Psoas muscle (tissue), 8 donors: Measurements from ENCODE around the gene EPB41L5. TPM values are rescaled to one million over a fixed set of nuclear protein-coding genes. Genes with fewer than 3 reads are reported as not detected.
"Not testable (repeated sequence)": the region's sequence is repeated elsewhere in the genome, so short reads cannot be mapped to it uniquely, and the experiment has no call there.

ENCODE experiments used
- ATAC-seq, 4 donors: fragments of 200-7000 bp; cut with Tn5 transposase; one replicate each; pipeline ENCODE4 v1.9.1; 2020; ENCODE audit warnings: moderate library complexity in 3 of 4, mild to moderate bottlenecking in 2 of 4
- DNase-seq, 2 donors: peaks; one replicate each; pipeline ENCODE4 v3.0.0-alpha.2; 2020
- H3K27ac ChIP-seq: fragments of 200-600 bp; one replicate; pipeline ENCODE4 v1.8.0; 2022
- H3K27me3 ChIP-seq, 3 donors: fragments of 200-600 bp in 1 of 3; one replicate each; pipeline versions ENCODE4 v1.6.1 to v1.8.0; 2013 to 2022; ENCODE audit warnings: low read length in 2 of 3, mild to moderate bottlenecking in 2 of 3, moderate library complexity in 1 of 3; ENCODE audit not compliant: insufficient read depth in 3 of 3
- H3K36me3 ChIP-seq, 2 donors: fragments of 200-600 bp in 1 of 2; one replicate each; pipeline versions ENCODE4 v1.6.1 to v1.8.0; 2013 to 2022; ENCODE audit warnings: low read depth in 1 of 2, mild to moderate bottlenecking in 1 of 2, moderate library complexity in 1 of 2; ENCODE audit not compliant: insufficient read depth in 1 of 2
- H3K4me1 ChIP-seq: fragments of 200-600 bp; one replicate; pipeline ENCODE4 v1.8.0; 2022
- H3K4me3 ChIP-seq: fragments of 200-600 bp; one replicate; pipeline ENCODE4 v1.8.0; 2022; ENCODE audit warnings: mild to moderate bottlenecking
- H3K9me3 ChIP-seq: fragments of 200-600 bp; one replicate; pipeline ENCODE4 v1.8.0; 2022
- WGBS, 3 donors: extraction: QIAGEN DNeasy Blood & Tissue Kit; methylation state at CpG; one replicate each; pipeline versions ENCODE4 v1.1.6 to v1.1.7; 2013; 5-methylcytosine and 5-hydroxymethylcytosine counted together
- intact Hi-C, 2 donors: fragments of 100-400 bp; cut with DNase I; formaldehyde crosslinking; loops; one replicate each; pipeline versions ENCODE4 v1.11.0 to v1.14.2; 2022
- polyA plus RNA-seq, 3 donors: library from polyadenylated mRNA; stranded (reverse); fragments of 200-250 nt; gene quantifications; one replicate each; pipeline ENCODE4 v1.2.3, GENCODE V29; 2013
- total RNA-seq, 4 donors: library from RNA; stranded (reverse); fragmentation: NEBNext Ultra II Directional in 2 of 4; extraction: Animal tissue kit (Norgen Biotek cat#: 25700) in 2 of 4; gene quantifications; one replicate each; pipeline versions ENCODE4 v1.2.1 to v1.2.4, GENCODE V29; 2021 to 2023
- TF ChIP-seq, protein P1 (sequence below): fragments of 200-600 bp; IDR thresholded peaks from one replicate; pipeline ENCODE4 v1.8.0; 2022; ENCODE audit warnings: antibody characterized with exemption
- donor health status: healthy with polysubstance abuse.
- donor health status: DM: no; HTN: no; CAD: no; lungs with moderate emphysema.
- donor health status: Bipolar disorder and iron deficiency.
- donor health status: healthy.
- donor health status: DM: yes; HTN: yes; CAD: no.
- donor health status: DM: no; HTN: no; CAD: no.
- donor health status: DM: no; HTN: no; CAD: no.
- donor health status: DM: yes; HTN: yes; CAD: no.

The EPB41L5 gene
- total and polyA plus RNA-seq, 7 donors = 4.2 to 16.0 (median 12.5) TPM

DNA sequence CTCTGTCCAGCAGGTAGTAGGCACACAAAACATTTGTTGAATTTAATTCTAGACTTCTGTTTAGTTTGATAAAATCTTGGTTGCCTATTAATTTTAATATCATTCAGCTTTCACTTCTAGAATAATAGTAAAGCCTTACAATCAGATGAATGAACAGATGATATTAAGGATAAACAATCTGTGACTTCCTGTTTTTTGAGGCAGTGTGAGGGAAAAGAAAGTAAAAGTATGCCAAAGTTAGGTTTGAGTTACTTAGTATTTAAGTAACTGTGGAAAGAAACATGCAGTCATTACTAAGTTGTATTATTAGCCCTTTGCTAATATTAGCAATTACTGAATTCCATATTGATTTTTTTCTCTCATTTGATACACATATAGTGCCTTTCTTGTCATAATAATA, 31.5 kb downstream of the EPB41L5 start:
- ATAC-seq (no peak), DNase-seq (no peak)
- TF ChIP-seq, protein P1, sequence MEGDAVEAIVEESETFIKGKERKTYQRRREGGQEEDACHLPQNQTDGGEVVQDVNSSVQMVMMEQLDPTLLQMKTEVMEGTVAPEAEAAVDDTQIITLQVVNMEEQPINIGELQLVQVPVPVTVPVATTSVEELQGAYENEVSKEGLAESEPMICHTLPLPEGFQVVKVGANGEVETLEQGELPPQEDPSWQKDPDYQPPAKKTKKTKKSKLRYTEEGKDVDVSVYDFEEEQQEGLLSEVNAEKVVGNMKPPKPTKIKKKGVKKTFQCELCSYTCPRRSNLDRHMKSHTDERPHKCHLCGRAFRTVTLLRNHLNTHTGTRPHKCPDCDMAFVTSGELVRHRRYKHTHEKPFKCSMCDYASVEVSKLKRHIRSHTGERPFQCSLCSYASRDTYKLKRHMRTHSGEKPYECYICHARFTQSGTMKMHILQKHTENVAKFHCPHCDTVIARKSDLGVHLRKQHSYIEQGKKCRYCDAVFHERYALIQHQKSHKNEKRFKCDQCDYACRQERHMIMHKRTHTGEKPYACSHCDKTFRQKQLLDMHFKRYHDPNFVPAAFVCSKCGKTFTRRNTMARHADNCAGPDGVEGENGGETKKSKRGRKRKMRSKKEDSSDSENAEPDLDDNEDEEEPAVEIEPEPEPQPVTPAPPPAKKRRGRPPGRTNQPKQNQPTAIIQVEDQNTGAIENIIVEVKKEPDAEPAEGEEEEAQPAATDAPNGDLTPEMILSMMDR = no peak
- intact Hi-C loops = no loop called here
- Histone ChIP-seq H3K9me3 (peaks cover 6% of the 10 kb centered on the region), H3K4me3 (no peak overlapping the region), H3K4me1 (peaks cover 4% of the 10 kb centered on the region), H3K36me3 (peaks cover 0 to 9% of the 10 kb centered on the region in 2 donors), H3K27me3 (no peaks in the 10 kb centered on the region), H3K27ac (no peak overlapping the region)

GRCh38 chr2:120045775-120046174, 32.9 kb downstream of the EPB41L5 start:
- H3K4me3 ChIP-seq, H3K27me3 ChIP-seq, H3K27ac ChIP-seq, H3K36me3 ChIP-seq, intact Hi-C loops, ATAC-seq, DNase-seq, H3K9me3 ChIP-seq, H3K4me1 ChIP-seq: not testable (repeated sequence)
- WGBS, 3 donors = 96 to 98% (median 96%) methylated on average over 4 of the region's 4 CpGs

- H3K4me1 ChIP-seq, intact Hi-C loops, H3K9me3 ChIP-seq, H3K36me3 ChIP-seq, H3K27me3 ChIP-seq, DNase-seq, H3K4me3 ChIP-seq, H3K27ac ChIP-seq, ATAC-seq: not testable (repeated sequence)
- WGBS, 3 donors = 92 to 98% (median 92%) methylated on average over 2 of the region's 2 CpGs
Observed at GRCh38 chr2:120046252-120046651, 33.4 kb downstream of the EPB41L5 start.

- 88 to 91% (median 90%) methylated on average over 2 of the region's 2 CpGs for WGBS, 3 donors
- TF ChIP-seq, protein P1 = no peak
- no peaks in the 10 kb centered on the region for H3K9me3 ChIP-seq
- H3K27ac ChIP-seq = no peak overlapping the region
- ATAC-seq = no peak
- no peaks in the 10 kb centered on the region for H3K36me3 ChIP-seq
- H3K4me3 ChIP-seq = no peak overlapping the region
- H3K27me3 ChIP-seq = no peaks in the 10 kb centered on the region
- intact Hi-C loops = no loop called here
- H3K4me1 ChIP-seq = peaks cover 3% of the 10 kb centered on the region
- no peak for DNase-seq
Observed at GRCh38 chr2:120052597-120052996, 39.7 kb downstream of the EPB41L5 start.

GRCh38 chr2:120053891-120054290, 41.0 kb downstream of the EPB41L5 start:
- ATAC-seq (no peak), DNase-seq (no peak)
- H3K9me3 ChIP-seq = no peaks in the 10 kb centered on the region
- H3K36me3 ChIP-seq = no peaks in the 10 kb centered on the region
- WGBS, 3 donors = 48 to 93% (median 63%) methylated on average over 3 of the region's 3 CpGs
- intact Hi-C loops = no loop called here
- no peaks in the 10 kb centered on the region for H3K27me3 ChIP-seq
- no peak overlapping the region for H3K4me3 ChIP-seq
- peaks cover 3% of the 10 kb centered on the region for H3K4me1 ChIP-seq
- TF ChIP-seq, protein P1 = no peak
- H3K27ac ChIP-seq = no peak overlapping the region

- no peak overlapping the region for H3K4me3 ChIP-seq
- ATAC-seq (no peak), DNase-seq (no peak)
- H3K36me3 ChIP-seq = no peaks in the 10 kb centered on the region
- intact Hi-C loops = no loop called here
- H3K27ac ChIP-seq = no peak overlapping the region
- peaks cover 3% of the 10 kb centered on the region for H3K4me1 ChIP-seq
- no peaks in the 10 kb centered on the region for H3K27me3 ChIP-seq
- TF ChIP-seq, protein P1 = no peak
- no peaks in the 10 kb centered on the region for H3K9me3 ChIP-seq
- 95 to 96% (median 96%) methylated on average over 8 of the region's 8 CpGs for WGBS, 3 donors
Observed at GRCh38 chr2:120059483-120059882, 46.6 kb downstream of the EPB41L5 start.
